NCI-H1694 (cell line): Measurements from ENCODE around the gene C11orf91.
"Not testable (repeated sequence)": the region's sequence is repeated elsewhere in the genome, so short reads cannot be mapped to it uniquely, and the experiment has no call there.

ENCODE experiments used
- DNase-seq: peaks from one replicate; lab custom pipeline; 2025; lab: John Stamatoyannopoulos, UW

C11orf91 gene

DNA sequence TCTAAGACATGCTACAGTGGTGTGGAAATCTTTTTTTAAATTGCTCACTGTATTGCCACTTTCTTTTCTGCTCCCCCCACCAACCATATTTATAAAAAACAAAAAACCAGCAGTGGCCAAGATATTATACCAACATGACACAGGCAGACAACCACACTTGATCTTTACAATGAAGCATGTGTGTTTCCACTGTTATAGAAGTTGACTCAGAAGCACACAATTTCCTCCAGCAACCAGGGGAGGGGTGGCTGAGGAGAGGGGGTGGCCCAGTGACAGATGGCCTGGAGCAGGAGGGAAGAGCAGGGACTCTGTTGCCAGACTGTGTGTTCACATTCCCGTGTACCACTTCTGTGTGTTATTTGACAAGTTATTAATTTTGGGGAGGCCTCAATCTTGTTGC is 20.8 kb upstream of the C11orf91 start:
- peak; percentile 57 for DNase-seq

GRCh38 chr11:33719587-33719986 is 19.0 kb upstream of the C11orf91 start:
- DNase-seq: no peak

GRCh38 chr11:33718440-33718839 is 17.8 kb upstream of the C11orf91 start:
- no peak for DNase-seq

GRCh38 chr11:33716243-33716642 is 15.6 kb upstream of the C11orf91 start:
- peak; percentile 21 for DNase-seq

DNA sequence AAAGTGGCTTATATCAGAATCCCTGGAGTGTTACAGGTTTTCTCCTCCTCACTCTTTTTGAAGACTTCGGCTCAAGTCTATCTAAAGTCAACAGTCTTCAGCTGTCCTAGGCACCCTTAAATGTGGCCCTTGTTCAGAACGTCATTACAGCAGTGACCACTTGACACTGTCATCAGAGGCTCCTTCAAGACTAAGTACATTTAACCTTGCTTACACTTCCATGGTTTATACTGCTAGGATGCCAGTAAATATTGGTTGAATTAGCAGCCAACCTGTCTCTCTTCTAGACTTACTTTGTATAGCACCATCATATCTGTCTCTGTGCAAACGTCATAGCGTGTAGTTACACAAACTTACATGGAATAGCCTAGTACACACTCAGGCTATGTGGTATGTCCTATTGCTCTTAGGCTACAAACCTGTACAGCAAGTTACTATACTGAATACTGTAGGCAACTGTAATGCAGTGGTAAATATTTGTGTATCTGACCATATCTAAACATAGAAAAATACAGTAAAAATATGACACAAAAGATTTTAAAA is 13.3 kb upstream of the C11orf91 start:
- no peak for DNase-seq

- no peak for DNase-seq
Measured at GRCh38 chr11:33713151-33713855, 12.7 kb upstream of the C11orf91 start.

GRCh38 chr11:33712436-33712835 is 11.8 kb upstream of the C11orf91 start:
- DNase-seq: no peak

DNA sequence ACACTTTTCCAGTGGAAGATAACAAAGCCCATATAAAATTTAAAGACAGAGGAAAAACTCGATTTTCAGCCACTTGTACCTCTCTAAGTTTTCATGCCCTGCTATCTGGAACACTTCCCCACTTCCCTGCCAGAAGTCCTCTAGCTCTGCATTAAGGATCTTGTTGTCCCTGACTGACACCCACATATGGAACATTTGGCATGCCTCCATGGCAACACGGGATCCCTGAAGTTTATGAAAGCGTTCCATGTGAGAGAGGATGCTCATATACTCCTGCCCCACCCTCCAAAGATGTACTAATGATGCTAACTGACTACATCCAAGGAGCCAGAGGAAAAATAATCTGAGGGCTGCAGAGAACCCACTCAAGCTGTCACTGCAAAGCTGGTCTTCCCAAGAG is 8.8 kb upstream of the C11orf91 start:
- no peak for DNase-seq

DNA sequence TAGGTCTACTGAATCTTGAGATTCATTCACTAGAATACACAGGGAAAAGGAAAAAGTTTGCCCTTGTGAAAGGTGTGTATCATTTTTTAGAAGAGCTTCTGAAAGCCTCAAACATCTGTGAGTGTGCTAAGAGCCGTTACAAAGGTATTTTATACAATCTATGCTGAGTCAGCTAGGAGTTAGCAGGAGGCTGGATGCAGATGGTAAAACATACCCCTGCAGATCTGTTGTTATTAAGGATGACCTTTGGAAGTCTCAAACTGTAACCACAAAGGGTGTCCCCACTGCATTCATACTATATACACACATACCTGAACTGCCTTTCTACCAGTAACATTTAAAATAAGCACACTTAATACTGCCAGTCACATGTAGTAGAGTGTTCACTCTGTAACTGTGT is 8.4 kb upstream of the C11orf91 start:
- no peak for DNase-seq

GRCh38 chr11:33707831-33708230 is 7.2 kb upstream of the C11orf91 start:
- not testable (repeated sequence) for DNase-seq

DNA sequence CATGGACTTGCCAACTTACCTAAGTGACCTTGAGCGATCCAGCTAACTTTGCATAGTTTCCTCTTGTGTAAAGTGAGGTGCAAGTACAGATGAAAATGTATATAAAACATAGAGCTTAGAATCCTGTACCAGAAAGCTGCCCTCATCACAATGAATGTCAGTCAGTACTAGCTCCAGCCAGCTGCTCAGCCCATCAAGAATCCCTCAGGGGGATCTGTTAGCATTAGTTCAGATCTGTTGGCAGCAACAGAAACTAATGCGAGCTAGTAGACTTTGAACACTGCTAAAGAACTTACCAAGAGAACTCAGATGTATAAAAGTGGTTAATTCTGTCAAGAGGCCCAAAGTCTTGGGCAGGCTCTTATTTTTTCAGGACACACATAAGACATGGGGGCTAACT is 6.3 kb upstream of the C11orf91 start:
- DNase-seq: no peak

- DNase-seq: no peak
Measured at GRCh38 chr11:33706546-33706945, 5.9 kb upstream of the C11orf91 start.

- DNase-seq: no peak
Measured at GRCh38 chr11:33704240-33705002, 3.8 kb upstream of the C11orf91 start.

DNA sequence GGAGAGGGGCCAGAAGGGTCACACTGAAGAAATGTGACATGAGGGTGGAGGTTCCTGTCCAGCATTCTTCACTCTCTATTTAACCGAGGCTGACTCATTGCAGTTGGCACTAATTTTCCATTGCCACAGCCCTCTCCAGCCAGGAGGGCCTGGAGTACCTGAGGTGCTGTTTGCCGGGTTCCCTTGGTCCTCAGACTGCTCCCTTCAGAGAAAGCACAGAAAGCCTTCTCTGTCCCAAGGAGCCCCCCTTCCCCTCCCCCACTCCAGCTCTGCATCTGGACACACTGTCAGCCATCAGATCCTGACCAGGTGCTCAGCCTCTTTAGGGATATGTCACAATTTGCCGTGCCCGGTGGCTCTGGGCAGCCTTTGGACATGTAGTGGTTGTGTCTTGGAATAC is 3.2 kb upstream of the C11orf91 start:
- DNase-seq: no peak

- no peak for DNase-seq
Measured at GRCh38 chr11:33703234-33703633, 2.6 kb upstream of the C11orf91 start.

DNA sequence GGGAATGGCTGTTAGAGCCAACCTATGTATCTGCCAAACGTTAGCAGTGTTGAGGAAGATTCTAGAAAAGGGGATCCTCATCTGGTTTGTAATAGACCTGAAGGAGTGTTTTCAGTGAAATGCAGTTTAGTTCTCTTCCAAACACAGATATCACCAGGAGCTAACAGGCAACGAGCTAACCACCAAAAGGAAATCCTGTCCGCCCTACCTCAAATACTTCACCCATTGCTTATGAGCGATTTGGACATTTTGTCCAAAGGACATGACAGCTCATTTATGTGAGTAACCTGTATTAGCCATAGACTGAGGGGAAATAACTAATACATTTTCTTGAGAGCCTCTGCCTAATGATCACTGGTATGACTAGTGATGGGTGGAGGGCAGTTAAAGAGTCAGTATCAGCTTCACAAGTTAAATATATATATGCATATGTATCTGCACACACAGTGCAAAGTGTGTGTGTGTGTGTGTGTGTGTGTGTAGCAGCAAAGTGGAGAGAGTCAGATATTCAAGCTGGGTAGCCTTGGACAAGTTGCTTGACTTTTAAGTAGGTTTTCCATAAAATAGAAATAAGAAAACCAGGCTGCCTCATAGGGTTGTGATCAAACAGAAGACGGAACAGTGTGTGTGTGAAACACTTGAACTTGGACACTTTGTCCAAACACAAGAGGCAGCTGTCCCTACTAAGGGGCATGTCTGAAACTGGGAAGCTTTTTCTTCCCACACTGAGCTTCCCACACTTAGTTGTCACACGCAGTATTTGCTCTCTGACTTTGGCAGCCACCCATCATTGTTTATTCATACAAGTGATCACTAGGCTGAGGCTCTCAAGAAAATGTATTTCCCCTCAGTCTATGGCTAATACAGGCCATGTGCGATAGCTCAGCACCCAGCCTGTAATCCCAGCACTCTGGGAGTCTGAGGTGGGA is 940 bp upstream of the C11orf91 start:
- no peak for DNase-seq

DNA sequence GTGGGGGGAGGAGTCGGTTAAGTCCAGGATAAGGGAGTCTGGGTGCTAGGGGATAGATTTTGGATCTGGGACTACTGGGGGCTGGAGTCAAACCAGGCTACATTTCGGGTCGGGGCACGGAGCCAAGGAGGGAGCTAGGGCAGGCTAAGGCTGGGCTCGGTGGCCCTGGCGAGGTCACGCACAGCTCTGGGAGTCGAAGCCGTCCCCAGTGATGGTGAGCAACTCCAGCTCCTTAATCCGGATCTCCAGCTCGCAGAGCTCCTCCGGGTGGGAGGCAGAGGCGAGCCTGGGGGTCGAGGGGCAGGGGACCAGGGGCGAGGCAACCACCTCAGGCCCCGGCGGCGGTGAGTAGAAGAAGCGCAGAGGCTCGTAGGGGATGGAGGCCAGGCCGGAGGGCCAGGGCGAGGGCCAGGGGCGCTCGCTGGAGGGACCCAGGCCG is 544 bp downstream of the C11orf91 start:
- no peak for DNase-seq

- no peak for DNase-seq
Measured at GRCh38 chr11:33699515-33700062, 1.0 kb downstream of the C11orf91 start.

DNA sequence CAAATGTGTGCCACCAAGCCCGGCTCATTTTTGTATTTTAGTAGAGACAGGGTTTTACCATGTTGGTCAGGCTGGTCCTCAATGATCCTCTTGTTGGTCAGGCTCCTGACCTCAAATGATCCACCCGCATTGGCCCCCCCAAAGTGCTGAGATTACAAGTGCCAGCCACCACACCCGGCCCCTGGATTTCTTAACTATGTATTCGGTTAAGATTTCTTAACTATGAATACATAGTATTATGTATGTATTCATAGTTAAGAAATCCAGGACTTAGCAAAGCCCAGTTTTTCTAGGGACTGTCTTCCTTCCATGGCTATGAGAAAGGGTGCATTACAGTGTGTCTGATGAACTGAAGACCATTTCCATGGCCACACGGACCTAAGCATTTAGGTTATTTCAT is 1.7 kb downstream of the C11orf91 start:
- DNase-seq: no peak

GRCh38 chr11:33697997-33698396 is 2.6 kb downstream of the C11orf91 start:
- DNase-seq: no peak

GRCh38 chr11:33696931-33697638 is 3.5 kb downstream of the C11orf91 start:
- peak; percentile 86 for DNase-seq
